ENCODE results near the gene LYRM9.
"Not testable (repeated sequence)": the region's sequence is repeated elsewhere in the genome, so short reads cannot be mapped to it uniquely, and the experiment has no call there.

LYRM9 gene

GRCh38 chr17:27892866-27893769 is at the start of gene LYRM9:
Gene LYRM9 (minus strand): TSS chr17:27893365. CDS start chr17:27882694, 10,671 bp downstream.
- peak; percentile 88 to 91 for DNase-seq (ENCODE audit: low read depth in 2 of 2)

DNA sequence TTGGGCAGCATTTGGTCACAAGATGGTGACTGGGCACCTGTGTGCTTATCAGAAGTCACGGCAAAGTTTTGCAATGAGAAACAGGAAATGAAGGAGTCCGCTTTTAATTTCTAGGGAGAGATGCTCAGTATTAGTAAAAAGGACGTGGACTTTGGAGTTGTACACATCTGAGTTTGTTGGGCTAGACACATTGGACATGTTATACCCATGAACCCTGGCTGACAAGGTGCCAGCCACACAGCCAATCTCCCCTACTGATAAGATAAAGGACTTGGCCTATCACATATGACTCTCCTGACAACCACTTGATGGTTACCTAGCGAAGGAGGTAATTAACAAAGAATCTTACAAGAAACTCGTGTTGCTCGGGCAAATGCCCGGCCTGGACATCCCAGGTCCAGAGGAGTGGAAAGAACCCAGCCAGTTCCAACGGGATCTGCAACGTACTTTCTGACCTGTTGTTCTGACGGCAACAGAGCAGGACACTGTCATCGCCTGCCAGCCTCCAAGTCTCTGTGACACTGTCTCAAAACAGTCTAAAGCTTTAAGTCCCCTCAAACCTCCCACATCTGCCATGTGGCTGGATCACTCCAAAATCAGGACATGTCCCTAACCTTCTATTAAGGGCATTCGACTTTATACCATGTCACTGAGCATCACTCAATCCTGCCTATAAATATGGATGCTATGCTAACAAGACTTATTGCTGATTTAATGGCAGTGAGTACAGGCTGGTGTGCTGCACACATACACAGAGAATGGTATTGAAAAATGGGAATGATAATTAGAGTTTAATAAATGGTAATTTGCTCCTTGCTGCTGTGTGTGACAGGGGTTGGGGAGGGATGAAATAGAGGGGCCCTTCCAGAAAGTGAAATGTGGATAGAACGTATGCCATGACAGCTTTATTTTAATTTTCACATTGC is 47.6 kb upstream of the LYRM9 start:
- no peak for DNase-seq (ENCODE audit: low read depth in 2 of 2)

- DNase-seq (ENCODE audit: low read depth in 2 of 2) = no peak
Measured at GRCh38 chr17:27939474-27940465, 46.6 kb upstream of the LYRM9 start.

- DNase-seq (ENCODE audit: low read depth in 2 of 2) = no peak
Measured at GRCh38 chr17:27938864-27939263, 45.7 kb upstream of the LYRM9 start.

- DNase-seq (ENCODE audit: low read depth in 2 of 2) = no peak
Measured at GRCh38 chr17:27938241-27938640, 45.1 kb upstream of the LYRM9 start.

DNA sequence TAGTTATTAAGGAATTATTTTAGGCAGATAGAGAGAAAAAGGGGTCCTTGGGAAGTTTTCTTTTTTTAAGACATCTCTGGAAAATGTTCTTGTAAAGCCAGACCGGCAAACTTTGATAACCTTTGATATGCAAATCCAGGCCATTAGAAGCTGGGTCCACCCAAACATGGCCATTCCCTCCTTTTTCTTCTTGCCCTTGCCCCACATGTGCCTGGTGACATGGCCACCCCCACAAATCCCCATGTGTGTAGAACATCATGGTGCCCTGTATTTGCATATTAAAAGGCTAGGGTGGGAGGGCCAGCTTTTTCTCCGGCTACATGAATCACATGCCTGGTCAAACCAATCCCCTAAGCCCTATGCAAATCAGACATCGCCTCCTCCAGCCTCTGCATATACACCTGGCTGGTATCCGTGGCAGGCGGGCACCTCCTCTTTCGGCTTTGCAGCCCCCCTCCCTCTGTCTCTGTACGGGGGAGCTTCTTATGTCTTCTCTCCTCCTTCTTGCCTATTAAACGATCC is 43.9 kb upstream of the LYRM9 start:
- DNase-seq (ENCODE audit: low read depth in 2 of 2) = no peak

GRCh38 chr17:27930000-27930399 is 36.8 kb upstream of the LYRM9 start:
- DNase-seq (ENCODE audit: low read depth in 2 of 2) = no peak

GRCh38 chr17:27928587-27928986 is 35.4 kb upstream of the LYRM9 start:
- no peak for DNase-seq (ENCODE audit: low read depth in 2 of 2)

DNA sequence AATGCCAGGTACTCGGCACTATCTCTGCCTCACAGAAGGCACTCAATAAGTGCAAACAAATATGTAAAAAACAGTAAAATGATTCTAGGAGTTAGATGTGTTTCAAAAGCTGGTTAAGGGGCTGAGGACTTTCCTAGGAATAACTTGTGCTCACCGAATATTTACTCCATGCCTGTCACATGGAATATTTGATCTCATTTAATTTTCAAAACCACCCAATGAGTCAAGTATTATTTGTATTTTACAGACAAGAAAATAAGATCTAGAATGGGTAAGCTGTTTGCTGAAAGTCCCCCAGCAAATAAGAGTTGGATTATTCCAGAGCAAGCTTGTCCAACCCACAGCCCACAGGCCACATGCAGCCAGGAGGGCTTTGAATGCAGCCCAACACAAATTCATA is 34.6 kb upstream of the LYRM9 start:
- no peak for DNase-seq (ENCODE audit: low read depth in 2 of 2)

DNA sequence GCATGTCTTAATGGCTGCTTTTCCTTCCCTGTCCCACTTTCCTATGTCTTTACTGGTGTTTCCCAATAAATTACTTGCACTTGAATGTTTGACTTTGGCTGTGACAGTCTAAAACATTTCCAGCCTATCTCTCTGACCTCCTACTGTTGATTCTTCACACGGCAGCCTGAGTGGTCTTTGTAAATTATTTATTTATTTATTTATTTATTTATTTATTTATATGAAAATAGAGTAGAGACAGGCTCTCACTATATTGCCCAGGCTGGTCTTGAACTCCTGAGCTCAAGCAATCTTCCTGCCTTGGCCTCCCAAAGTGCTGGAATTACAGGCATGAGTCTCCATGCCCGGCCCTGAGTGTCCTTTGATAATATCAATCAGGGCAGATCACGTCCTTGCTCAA is 28.4 kb upstream of the LYRM9 start:
- no peak for DNase-seq (ENCODE audit: low read depth in 2 of 2)

- DNase-seq (ENCODE audit: low read depth in 2 of 2) = no peak
Measured at GRCh38 chr17:27921077-27921476, 27.9 kb upstream of the LYRM9 start.

DNA sequence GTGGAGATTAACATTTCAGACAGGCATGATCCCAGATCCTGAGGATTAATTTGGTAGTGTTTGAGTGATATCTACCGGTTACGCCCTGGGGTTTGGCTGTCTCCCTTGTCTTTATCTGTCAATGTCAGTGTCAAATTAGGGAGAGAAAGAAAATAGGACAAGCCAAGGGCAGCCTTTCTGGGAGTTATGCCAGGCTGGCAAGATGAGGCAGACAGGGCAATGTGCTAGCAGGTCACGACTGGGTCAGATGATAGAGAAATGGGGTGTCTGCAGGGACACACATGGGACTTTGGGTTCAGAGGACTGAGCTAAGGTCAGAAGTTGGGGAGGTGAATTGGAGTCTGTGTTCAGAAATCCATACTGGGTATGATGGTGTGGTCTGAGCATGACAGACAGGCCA is 27.4 kb upstream of the LYRM9 start:
- DNase-seq (ENCODE audit: low read depth in 2 of 2) = no peak

DNA sequence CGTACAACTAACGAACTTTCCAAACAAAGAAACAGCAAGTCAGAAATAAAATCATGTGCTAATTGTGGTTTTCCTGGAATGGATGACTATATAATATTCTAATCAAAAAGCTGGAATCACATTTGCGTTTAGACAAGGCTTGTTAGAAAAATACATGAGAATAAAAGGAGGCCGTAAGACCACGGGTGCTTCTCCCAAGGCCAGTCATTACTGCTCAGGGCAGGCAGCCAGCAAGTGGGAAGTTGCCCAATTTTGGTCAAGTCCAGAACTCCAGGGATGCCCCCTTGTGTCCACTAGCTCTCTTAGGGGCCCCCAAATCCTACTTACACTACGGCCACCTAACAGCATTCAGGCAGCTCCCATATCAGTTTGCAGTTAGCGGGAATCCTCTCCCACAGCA is 25.9 kb upstream of the LYRM9 start:
- no peak for DNase-seq (ENCODE audit: low read depth in 2 of 2)

DNA sequence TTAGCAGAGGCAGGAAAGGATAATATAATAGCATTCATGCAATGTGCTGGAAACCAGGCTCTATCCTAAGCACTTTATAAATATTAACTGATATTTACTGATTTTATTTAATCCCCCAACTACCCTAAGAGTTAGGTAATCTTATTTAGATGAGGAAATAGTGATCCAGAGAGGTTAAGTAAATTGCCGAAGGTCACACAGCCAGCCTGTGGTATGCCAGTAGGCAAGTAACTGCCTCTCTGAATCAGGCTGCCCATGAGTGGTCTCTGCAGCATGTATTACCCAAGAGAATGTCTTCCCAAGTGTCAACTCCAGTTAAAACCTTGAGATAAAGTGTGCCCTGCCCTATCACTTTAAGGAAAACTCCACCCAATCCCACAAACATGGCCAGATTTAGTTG is 25.3 kb upstream of the LYRM9 start:
- DNase-seq (ENCODE audit: low read depth in 2 of 2) = no peak

DNA sequence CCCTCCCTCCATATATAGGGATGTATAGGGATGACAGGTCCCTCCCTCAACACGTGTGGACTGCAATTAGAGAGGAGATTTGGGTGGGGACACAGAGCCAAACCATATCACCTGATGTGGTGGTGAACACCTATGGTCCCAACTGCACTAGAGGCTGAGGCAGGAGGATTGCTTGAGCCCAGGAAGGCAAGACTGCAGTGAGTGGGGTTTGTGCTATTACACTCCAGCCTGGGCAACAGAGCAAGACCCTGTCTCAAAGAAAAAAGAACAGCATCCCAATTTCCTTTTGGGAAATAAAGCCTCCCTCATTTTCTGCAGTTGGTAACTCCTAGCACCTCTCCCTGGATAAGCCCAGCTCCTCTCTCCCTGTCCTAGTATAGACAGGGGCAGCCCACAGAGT is 23.8 kb upstream of the LYRM9 start:
- DNase-seq (ENCODE audit: low read depth in 2 of 2) = no peak

DNA sequence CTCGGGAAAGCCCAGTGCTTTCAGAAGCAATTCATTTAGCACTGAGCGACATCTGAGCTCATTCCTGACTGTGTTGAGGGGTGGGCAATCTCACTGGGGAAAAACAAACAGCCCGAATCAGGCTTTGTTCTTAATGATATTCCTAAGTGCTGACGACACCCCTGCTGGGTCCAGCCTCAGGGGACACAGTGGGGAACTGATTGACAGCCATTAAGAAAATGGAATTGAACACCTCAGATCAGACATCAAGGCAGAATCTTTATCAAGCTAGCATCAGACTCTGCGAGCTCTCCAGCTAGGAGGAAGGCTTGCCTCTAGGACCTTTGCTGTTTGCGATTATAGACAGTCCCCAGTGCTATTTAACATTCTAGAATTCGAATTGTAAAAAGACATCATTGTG is 22.5 kb upstream of the LYRM9 start:
- no peak for DNase-seq (ENCODE audit: low read depth in 2 of 2)

DNA sequence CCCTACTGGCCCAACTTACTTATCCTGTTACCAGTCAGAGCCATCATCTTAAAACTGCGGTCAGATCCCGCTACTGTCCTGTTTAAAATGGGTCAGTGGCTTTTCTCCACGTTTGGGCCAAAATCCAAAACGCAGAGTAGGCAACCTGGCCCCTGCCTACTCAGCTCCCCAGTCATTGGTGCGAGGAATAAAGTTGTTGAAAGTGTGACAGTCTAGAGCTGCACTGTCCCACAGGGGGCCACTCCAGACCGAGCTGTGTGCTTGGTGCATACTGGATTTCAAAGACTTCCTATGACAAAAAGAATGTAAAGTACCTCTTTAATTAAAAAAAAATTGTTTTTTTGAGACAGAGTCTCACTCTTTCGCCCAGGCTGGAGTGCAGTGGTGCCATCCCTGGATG is 21.2 kb upstream of the LYRM9 start:
- no peak for DNase-seq (ENCODE audit: low read depth in 2 of 2)

DNA sequence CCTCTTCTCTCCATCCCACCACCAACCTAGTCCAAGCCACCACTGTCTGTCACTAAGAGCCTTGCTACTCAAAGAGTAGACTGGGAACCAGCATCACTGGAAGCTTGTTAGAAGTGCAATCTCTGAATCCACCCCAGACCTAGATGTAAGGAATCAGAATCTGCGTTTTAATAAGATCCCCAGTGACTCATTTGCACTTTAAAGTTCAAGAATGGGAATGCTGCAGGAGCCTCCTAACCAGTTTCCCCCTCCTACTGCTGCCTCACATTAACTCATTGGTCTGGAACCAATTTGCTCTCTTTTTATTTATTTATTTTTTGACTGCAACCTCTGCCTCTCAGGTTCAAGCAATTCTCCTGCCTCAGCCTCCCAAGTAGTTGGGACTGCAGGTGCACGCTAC is 19.8 kb upstream of the LYRM9 start:
- DNase-seq (ENCODE audit: low read depth in 2 of 2) = no peak

GRCh38 chr17:27912299-27912698 is 19.1 kb upstream of the LYRM9 start:
- not testable (repeated sequence) for DNase-seq (ENCODE audit: low read depth in 2 of 2)

GRCh38 chr17:27907976-27908558 is 14.9 kb upstream of the LYRM9 start:
- DNase-seq (ENCODE audit: low read depth in 2 of 2) = no peak

GRCh38 chr17:27906623-27907022 is 13.5 kb upstream of the LYRM9 start:
- DNase-seq (ENCODE audit: low read depth in 2 of 2) = no peak

Measured in stimulated activated CD8-positive, alpha-beta memory T cell treated with anti-CD3 and anti-CD28 coated beads, Interleukin-2, amount 100 ng/mL, for 48 hours (primary cell).